Liver (tissue), 9 donors: ENCODE data around the gene GAMT. TPM values are rescaled to one million over a fixed set of nuclear protein-coding genes. Genes with fewer than 3 reads are reported as not detected.

Source experiments
- DNase-seq: peaks from one replicate; pipeline ENCODE4 v3.0.0-alpha.2; 2017; ENCODE audit warnings: low spot score
- H3K27ac ChIP-seq, 2 donors: one replicate each; pipeline ENCODE4 v1.7.0; 2013; ENCODE audit warnings: inconsistent platforms in 2 of 2, low read length in 2 of 2, control low read depth in 1 of 2, low read depth in 1 of 2, mild to moderate bottlenecking in 1 of 2
- H3K27me3 ChIP-seq, 4 donors: one replicate each; pipeline versions ENCODE4 v1.6.1 to v1.7.0; 2013; ENCODE audit warnings: low read length in 3 of 4, inconsistent platforms in 1 of 4, mild to moderate bottlenecking in 1 of 4, moderate library complexity in 1 of 4; ENCODE audit not compliant: control insufficient read depth in 4 of 4, insufficient read depth in 4 of 4
- H3K36me3 ChIP-seq, 4 donors: one replicate each; pipeline versions ENCODE4 v1.6.1 to v1.7.0; 2013; ENCODE audit warnings: low read length in 3 of 4, mild to moderate bottlenecking in 3 of 4, low read depth in 1 of 4, moderate library complexity in 1 of 4; ENCODE audit not compliant: control insufficient read depth in 4 of 4, insufficient read depth in 3 of 4
- H3K4me1 ChIP-seq, 4 donors: one replicate each; pipeline versions ENCODE4 v1.6.1 to v1.7.0; 2013; ENCODE audit warnings: low read length in 3 of 4, mild to moderate bottlenecking in 3 of 4, moderate library complexity in 1 of 4; ENCODE audit not compliant: control insufficient read depth in 4 of 4, insufficient read depth in 4 of 4
- H3K4me3 ChIP-seq, 3 donors: one replicate each; pipeline versions ENCODE4 v1.6.1 to v1.7.0; 2013; ENCODE audit warnings: low read length in 3 of 3, control low read depth in 1 of 3, low read depth in 1 of 3, mild to moderate bottlenecking in 1 of 3
- H3K9ac ChIP-seq, 2 donors: one replicate each; pipeline ENCODE4 v1.7.0; 2013; ENCODE audit warnings: low read length in 2 of 2, mild to moderate bottlenecking in 2 of 2, moderate library complexity in 2 of 2, control low read depth in 1 of 2, low read depth in 1 of 2
- H3K9me3 ChIP-seq, 4 donors: one replicate each; pipeline versions ENCODE4 v1.6.1 to v1.7.0; 2013; ENCODE audit warnings: low read length in 3 of 4; ENCODE audit not compliant: control insufficient read depth in 4 of 4
- EGR1 ChIP-seq, 2 donors: IDR thresholded peaks; 2 replicates each; pipeline ENCODE4 v1.6.1; 2016 to 2018; ENCODE audit warnings: antibody characterized with exemption in 2 of 2, low read depth in 2 of 2
- FOXA1 ChIP-seq: IDR thresholded peaks from 2 replicates; pipeline ENCODE4 v1.6.1; 2016; ENCODE audit warnings: antibody characterized with exemption
- GABPA ChIP-seq, 2 donors: IDR thresholded peaks in 1 of 2; conservative IDR thresholded peaks in 1 of 2; 2 replicates each; pipeline ENCODE4 v1.6.1; 2016; ENCODE audit warnings: antibody characterized with exemption in 2 of 2, mild to moderate bottlenecking in 1 of 2, moderate library complexity in 1 of 2
- HNF4A ChIP-seq, 2 donors: conservative IDR thresholded peaks; 2 replicates each; pipeline ENCODE4 v1.6.1; 2016; ENCODE audit warnings: antibody characterized with exemption in 2 of 2, mild to moderate bottlenecking in 2 of 2
- HNF4G ChIP-seq: IDR thresholded peaks from 2 replicates; pipeline ENCODE4 v1.6.1; 2016; ENCODE audit warnings: antibody characterized with exemption
- JUND ChIP-seq, 2 donors: IDR thresholded peaks; 2 replicates each; pipeline ENCODE4 v1.6.1; 2016; ENCODE audit warnings: antibody characterized with exemption in 2 of 2
- NR2F2 ChIP-seq: IDR thresholded peaks from 2 replicates; pipeline ENCODE4 v1.6.1; 2016; ENCODE audit warnings: antibody characterized with exemption
- RAD21 ChIP-seq, 2 donors: IDR thresholded peaks; 2 replicates each; pipeline ENCODE4 v1.6.1; 2016; ENCODE audit warnings: antibody characterized with exemption in 2 of 2, mild to moderate bottlenecking in 2 of 2
- RXRA ChIP-seq, 2 donors: IDR thresholded peaks; 2 replicates each; pipeline ENCODE4 v1.6.1; 2017 to 2018; ENCODE audit warnings: antibody characterized with exemption in 2 of 2, mild to moderate bottlenecking in 1 of 2
- SP1 ChIP-seq: IDR thresholded peaks from 2 replicates; pipeline ENCODE4 v1.6.1; 2018; ENCODE audit warnings: antibody characterized with exemption, mild to moderate bottlenecking
- TAF1 ChIP-seq: conservative IDR thresholded peaks from 2 replicates; pipeline ENCODE4 v1.6.1; 2016; ENCODE audit warnings: antibody characterized with exemption, mild to moderate bottlenecking
- YY1 ChIP-seq: IDR thresholded peaks from 2 replicates; pipeline ENCODE4 v1.6.1; 2016; ENCODE audit warnings: antibody characterized with exemption, mild to moderate bottlenecking
- WGBS: extraction: QIAGEN DNeasy Blood & Tissue Kit; methylation state at CpG from one replicate; pipeline ENCODE4 v1.1.7; 2013; 5-methylcytosine and 5-hydroxymethylcytosine counted together
- polyA plus RNA-seq, 2 donors: library from polyadenylated mRNA; stranded (reverse) in 1 of 2; unstranded in 1 of 2; fragments of 200-250 nt in 1 of 2; fragments of >200 nt in 1 of 2; fragmentation: Nextera tagmentation in 1 of 2; extraction: Ambion mirVana in 1 of 2; gene quantifications; one replicate each; pipeline versions ENCODE4 v1.2.1 to v1.2.3, GENCODE V29; 2013 to 2015
- total RNA-seq, 2 donors: library from RNA; depleted of rRNA; stranded (reverse); fragments of >200 nt; gene quantifications; one replicate each; pipeline ENCODE4 v1.2.3, GENCODE V29; 2014
- TF ChIP-seq, protein P1 (sequence below): IDR thresholded peaks from 2 replicates; pipeline ENCODE4 v1.6.1; 2016; ENCODE audit warnings: antibody characterized with exemption
- TF ChIP-seq, protein P2 (sequence below): fragments of 150-350 bp; IDR thresholded peaks from 2 replicates; pipeline ENCODE4 v1.5.1; 2017; ENCODE audit warnings: improper control_type of control experiment, low read depth, low read length; ENCODE audit not compliant: missing input control
- TF ChIP-seq, protein P3 (sequence below): IDR thresholded peaks from 2 replicates; pipeline ENCODE4 v1.6.1; 2016; ENCODE audit warnings: antibody characterized with exemption
- TF ChIP-seq, protein P4 (sequence below): IDR thresholded peaks from 2 replicates; pipeline ENCODE4 v1.6.1; 2016; ENCODE audit warnings: antibody characterized with exemption
- TF ChIP-seq, protein P5 (sequence below): IDR thresholded peaks from 2 replicates; pipeline ENCODE4 v1.6.1; 2016; ENCODE audit warnings: antibody characterized with exemption, mild to moderate bottlenecking
- donor health status: healthy.
- donor health status: healthy.
- donor health status: healthy.
- donor health status: healthy.
- donor health status: healthy.

The GAMT gene
- total and polyA plus RNA-seq, 4 donors = 76.2 to 394 (median 274) TPM

DNA sequence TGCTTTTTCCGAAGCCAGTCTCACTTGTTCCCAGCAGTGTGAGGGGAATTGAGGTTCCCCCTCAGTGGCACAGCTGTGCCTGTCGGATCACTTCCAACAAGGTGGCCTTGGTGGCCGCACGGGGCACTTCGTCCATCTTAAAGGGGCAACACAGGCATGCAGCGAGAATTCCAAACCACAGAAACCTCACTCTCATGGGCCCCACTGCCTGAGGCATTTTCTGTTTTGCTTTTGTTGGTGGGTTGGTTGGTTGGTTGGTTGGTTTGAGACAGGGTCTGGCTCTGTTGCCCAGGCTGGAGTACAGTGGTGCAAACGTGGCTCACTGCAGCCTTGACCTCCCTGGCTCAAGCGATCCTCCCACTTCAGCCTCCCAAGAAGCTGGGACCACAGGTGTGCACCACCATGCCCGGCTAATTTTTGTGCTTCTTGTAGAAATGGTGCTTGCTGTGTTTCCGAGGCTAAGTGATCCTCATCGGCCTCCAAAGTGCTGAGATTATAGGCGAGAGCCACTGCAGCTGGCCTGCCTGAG lies 21.3 kb downstream of the GAMT start:
- H3K9me3 ChIP-seq = no peaks in the 10 kb centered on the region
- H3K27me3 ChIP-seq = no peaks in the 10 kb centered on the region
- no peak for DNase-seq
- no peak overlapping the region for H3K9ac ChIP-seq
- 73% methylated on average over 12 of the region's 12 CpGs for WGBS
- H3K36me3 ChIP-seq = peaks cover 0 to 12% (median 5%) of the 10 kb centered on the region in 4 donors
- H3K4me3 ChIP-seq = no peak overlapping the region
- H3K27ac ChIP-seq = no peak overlapping the region
- H3K4me1 ChIP-seq = peaks cover 3 to 16% (median 10%) of the 10 kb centered on the region in 4 donors
- TF ChIP-seq, protein P1, sequence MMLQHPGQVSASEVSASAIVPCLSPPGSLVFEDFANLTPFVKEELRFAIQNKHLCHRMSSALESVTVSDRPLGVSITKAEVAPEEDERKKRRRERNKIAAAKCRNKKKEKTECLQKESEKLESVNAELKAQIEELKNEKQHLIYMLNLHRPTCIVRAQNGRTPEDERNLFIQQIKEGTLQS = no peak
- no peak for TF ChIP-seq RAD21 (IDR thresholded peaks at IDR 0.05)
- no peak for TF ChIP-seq HNF4A (conservative IDR thresholded peaks at IDR 0.05)
- no peak for TF ChIP-seq TAF1
- TF ChIP-seq, protein P2, sequence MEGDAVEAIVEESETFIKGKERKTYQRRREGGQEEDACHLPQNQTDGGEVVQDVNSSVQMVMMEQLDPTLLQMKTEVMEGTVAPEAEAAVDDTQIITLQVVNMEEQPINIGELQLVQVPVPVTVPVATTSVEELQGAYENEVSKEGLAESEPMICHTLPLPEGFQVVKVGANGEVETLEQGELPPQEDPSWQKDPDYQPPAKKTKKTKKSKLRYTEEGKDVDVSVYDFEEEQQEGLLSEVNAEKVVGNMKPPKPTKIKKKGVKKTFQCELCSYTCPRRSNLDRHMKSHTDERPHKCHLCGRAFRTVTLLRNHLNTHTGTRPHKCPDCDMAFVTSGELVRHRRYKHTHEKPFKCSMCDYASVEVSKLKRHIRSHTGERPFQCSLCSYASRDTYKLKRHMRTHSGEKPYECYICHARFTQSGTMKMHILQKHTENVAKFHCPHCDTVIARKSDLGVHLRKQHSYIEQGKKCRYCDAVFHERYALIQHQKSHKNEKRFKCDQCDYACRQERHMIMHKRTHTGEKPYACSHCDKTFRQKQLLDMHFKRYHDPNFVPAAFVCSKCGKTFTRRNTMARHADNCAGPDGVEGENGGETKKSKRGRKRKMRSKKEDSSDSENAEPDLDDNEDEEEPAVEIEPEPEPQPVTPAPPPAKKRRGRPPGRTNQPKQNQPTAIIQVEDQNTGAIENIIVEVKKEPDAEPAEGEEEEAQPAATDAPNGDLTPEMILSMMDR = no peak
- TF ChIP-seq, protein P3, sequence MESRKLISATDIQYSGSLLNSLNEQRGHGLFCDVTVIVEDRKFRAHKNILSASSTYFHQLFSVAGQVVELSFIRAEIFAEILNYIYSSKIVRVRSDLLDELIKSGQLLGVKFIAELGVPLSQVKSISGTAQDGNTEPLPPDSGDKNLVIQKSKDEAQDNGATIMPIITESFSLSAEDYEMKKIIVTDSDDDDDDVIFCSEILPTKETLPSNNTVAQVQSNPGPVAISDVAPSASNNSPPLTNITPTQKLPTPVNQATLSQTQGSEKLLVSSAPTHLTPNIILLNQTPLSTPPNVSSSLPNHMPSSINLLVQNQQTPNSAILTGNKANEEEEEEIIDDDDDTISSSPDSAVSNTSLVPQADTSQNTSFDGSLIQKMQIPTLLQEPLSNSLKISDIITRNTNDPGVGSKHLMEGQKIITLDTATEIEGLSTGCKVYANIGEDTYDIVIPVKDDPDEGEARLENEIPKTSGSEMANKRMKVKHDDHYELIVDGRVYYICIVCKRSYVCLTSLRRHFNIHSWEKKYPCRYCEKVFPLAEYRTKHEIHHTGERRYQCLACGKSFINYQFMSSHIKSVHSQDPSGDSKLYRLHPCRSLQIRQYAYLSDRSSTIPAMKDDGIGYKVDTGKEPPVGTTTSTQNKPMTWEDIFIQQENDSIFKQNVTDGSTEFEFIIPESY = no peak
- TF ChIP-seq RXRA (IDR thresholded peaks at IDR 0.05) = no peak
- no peak for TF ChIP-seq HNF4G
- no peak for TF ChIP-seq NR2F2
- TF ChIP-seq, protein P4, sequence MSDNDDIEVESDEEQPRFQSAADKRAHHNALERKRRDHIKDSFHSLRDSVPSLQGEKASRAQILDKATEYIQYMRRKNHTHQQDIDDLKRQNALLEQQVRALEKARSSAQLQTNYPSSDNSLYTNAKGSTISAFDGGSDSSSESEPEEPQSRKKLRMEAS = no peak
- no peak for TF ChIP-seq YY1
- TF ChIP-seq FOXA1 = no peak
- no peak for TF ChIP-seq JUND (IDR thresholded peaks at IDR 0.05)
- TF ChIP-seq, protein P5, sequence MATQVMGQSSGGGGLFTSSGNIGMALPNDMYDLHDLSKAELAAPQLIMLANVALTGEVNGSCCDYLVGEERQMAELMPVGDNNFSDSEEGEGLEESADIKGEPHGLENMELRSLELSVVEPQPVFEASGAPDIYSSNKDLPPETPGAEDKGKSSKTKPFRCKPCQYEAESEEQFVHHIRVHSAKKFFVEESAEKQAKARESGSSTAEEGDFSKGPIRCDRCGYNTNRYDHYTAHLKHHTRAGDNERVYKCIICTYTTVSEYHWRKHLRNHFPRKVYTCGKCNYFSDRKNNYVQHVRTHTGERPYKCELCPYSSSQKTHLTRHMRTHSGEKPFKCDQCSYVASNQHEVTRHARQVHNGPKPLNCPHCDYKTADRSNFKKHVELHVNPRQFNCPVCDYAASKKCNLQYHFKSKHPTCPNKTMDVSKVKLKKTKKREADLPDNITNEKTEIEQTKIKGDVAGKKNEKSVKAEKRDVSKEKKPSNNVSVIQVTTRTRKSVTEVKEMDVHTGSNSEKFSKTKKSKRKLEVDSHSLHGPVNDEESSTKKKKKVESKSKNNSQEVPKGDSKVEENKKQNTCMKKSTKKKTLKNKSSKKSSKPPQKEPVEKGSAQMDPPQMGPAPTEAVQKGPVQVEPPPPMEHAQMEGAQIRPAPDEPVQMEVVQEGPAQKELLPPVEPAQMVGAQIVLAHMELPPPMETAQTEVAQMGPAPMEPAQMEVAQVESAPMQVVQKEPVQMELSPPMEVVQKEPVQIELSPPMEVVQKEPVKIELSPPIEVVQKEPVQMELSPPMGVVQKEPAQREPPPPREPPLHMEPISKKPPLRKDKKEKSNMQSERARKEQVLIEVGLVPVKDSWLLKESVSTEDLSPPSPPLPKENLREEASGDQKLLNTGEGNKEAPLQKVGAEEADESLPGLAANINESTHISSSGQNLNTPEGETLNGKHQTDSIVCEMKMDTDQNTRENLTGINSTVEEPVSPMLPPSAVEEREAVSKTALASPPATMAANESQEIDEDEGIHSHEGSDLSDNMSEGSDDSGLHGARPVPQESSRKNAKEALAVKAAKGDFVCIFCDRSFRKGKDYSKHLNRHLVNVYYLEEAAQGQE = no peak
- no peak for TF ChIP-seq SP1
- no peak for TF ChIP-seq GABPA (IDR thresholded peaks at IDR 0.05 in 1 of 2, conservative IDR thresholded peaks at IDR 0.05 in 1 of 2)
- no peak for TF ChIP-seq EGR1 (IDR thresholded peaks at IDR 0.05; ENCODE audit: low read depth in 2 of 2)
